ENCODE data around the gene LAMB3.

GRCh38 chr1:209650454-209650853 lies 1.8 kb downstream of the LAMB3 start:
- TF ChIP-seq CTCF (IDR thresholded peaks at IDR 0.05) = no peak
- no peak for TF ChIP-seq POLR2A (IDR thresholded peaks at IDR 0.05)
- no peak for TF ChIP-seq EP300 (IDR thresholded peaks at IDR 0.05)
- TF ChIP-seq POLR2AphosphoS5 (IDR thresholded peaks at IDR 0.05) = no peak
